Esophagus mucosa (tissue), 1 donor: ENCODE measurements around the gene ZBTB40. TPM values are rescaled to one million over a fixed set of nuclear protein-coding genes. Genes with fewer than 3 reads are reported as not detected.

ENCODE experiments used
- ATAC-seq: fragments of 200-7000 bp; cut with Tn5 transposase; one replicate; pipeline ENCODE4 v1.9.1; 2020
- total RNA-seq: library from RNA; stranded (reverse); gene quantifications from one replicate; pipeline ENCODE4 v1.2.4, GENCODE V29; 2023
- donor health status: DM: yes; HTN: yes; CAD: no.

Gene ZBTB40
- total RNA-seq, 1 donor from 2014 or later, result 6.4 TPM

DNA sequence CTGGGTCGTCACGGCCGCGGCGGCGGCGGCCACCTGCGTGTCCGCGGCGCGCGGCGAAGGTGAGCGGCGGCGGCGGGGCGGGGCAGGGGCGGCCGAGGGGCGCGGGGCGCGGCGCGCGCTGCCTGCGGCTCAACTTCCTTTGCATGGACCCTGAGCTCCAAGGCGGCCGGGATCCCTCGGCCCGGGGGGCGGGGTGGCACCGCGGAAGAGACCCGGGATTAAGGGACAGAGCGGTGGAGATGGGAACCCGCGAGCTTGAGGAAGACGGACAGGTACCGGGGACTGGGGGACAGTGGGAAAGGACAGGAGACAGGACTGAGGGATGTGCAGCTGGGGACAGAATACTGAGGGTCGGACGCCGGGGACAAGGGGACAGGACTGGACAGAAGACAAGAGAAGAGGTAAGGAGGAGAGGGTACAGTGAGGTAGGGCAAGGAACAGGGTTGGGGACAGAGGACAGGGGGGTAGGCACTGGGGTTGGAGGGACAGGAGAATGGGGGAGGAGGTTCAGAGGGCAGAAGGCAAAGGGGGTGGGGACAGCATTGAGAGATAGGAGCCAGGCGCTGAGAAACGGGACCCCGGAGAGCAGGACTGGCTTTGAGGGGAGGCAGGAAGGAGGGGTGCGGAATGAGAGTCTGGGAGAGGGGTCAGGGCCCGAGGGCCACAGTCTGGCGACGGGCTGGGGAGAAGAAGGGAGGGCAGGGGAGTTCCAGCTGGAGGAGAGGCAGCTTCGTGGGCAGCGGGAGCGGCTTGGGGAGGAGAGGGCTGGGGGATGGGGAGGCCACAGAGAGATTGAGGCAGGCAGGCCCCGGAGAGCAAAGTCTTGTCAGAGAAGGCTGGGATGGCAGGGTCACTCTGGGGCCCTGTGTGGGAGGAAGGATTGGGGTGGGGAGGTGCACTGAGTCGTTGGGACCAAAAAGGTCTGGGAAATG lies 112.3 kb downstream of the ZBTB40 start:
- no peak for ATAC-seq

- no peak for ATAC-seq
Observed at GRCh38 chr1:22566161-22566560, 114.5 kb downstream of the ZBTB40 start.

DNA sequence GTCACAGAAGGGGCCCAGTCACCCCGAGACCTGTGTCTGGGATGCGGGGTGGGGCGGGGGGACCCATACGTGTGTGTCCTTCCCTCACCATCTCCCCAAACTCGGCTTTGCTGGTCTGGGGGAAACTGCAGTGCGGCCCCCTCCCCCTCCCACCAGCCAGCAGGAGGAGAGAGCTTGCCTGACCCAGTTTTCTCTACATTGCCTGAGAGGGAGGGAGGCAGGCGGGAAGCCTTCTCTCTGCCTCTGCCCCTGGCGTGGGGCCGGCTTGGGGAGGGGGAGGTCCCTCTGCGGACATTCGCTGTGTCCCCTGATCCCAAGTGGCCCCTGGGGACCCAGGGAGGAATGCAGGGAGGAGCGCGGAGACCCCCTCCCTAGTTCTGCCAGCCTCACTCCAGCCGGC lies 115.5 kb downstream of the ZBTB40 start:
- no peak for ATAC-seq

GRCh38 chr1:22567994-22568393 lies 116.3 kb downstream of the ZBTB40 start:
- ATAC-seq, result no peak

GRCh38 chr1:22569269-22569668 lies 117.6 kb downstream of the ZBTB40 start:
- no peak for ATAC-seq

DNA sequence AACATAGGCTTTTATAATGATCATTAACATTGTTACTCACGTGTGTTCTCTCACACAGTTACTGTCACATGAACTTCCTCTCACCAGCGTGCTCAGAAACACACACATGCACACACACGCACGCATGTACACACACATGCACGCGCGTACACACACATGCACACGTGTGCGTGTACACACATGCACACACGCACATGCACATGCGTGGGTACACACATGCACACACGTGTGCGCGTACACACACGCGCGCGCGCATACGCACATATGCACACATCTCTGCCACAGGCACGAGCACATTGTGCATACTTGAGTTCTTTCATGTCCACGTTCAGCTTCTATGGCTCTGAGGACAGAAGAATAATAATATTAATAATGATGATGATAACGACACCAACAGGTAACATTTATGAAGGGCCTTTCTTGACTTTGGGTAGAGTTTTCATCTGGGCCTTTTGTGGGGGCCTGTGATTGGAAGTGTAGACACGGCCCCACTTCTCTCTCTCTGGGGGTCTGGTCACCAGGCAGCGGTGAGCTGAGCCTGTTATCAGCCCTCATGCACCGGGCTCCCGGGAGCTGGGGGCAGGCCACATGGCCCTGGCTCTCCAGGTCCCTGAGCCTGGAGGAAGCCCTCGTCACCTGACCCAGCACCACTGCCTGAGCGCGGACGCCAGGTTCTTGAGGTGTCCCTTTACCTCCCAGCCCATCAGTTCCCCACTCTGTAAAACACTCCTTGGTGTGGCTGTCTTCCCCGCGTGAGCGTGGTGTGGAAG lies 118.7 kb downstream of the ZBTB40 start:
- ATAC-seq, result no peak

DNA sequence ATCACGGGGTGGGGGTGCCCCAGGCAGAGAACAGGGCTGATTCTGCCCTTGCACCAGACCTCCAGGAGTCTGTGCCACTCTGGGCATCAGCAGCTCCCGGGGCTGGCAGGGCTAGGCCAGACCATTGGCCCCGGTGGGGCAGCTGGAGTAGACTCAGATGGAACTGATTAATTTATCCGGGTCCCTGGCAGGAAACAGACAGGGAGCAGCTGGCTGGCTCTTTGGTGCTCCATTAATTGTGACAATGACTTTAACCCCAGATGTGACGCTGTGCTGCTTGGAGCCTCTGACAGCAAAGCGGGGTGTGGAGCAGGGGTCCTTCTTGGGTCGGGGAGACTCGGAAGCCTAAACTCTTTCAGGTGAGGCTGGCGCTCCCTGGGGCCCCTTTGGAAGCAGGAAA lies 121.2 kb downstream of the ZBTB40 start:
- no peak for ATAC-seq

GRCh38 chr1:22573237-22573636 lies 121.6 kb downstream of the ZBTB40 start:
- no peak for ATAC-seq

DNA sequence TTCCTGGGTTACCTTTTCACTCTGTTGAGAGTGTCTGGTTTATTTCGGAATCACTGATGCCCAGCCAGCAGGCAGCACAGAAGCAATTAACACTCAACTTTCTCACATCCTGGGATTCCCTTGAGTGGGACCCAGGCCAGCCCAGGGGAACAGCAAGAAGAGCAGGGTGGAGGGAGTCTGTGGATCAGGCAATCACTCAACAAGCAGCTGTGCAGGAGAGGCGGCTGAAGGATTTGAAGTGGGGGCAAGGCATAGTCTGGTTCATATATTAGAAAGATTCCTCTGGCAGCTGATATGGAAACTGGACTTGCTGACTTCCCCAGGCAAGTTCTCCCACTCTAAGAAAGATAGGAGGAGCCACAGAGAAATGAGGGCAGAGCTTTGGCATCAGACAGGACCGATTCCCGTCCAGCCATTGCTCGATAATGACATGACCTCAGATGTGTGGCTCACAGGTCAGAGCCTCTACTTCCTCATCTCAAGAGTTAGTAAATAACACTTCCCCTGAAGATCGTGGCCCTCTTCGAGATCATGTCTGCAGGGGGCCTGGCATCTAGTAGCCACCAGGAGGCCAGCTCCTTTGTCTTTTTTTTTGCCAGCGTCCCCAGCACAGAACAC lies 124.0 kb downstream of the ZBTB40 start:
- ATAC-seq, result no peak

GRCh38 chr1:22576150-22576544 lies 124.5 kb downstream of the ZBTB40 start:
- no peak for ATAC-seq

- ATAC-seq, result no peak
Observed at GRCh38 chr1:22576617-22577016, 125.0 kb downstream of the ZBTB40 start.

DNA sequence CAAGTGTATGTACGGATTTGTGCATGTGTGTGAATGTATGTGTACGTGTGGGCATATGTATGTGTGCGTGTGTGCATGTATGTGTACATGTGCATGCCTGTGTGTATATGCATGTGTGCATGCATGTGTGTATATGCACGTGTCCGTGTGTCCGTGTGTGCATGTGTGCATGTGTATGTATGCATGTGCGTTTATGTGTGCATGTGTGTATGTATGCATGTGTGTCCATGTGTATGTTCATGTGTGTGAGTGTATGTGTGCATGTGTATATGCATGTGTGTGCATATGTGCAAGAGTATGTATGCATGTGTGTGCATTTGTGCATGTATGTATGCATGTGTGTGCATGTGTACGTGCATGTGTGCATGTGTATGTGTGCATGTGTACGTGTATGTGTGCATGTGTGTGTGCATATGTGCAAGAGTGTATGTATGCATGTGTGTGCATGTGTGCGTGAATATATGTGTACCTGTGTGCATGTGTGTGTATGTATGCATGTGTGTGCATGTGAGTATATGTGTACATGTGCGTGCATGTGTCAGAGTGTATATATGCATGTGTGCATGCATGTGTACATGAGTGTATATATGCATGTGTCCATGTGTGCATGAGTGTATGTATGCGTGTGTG lies 127.2 kb downstream of the ZBTB40 start:
- ATAC-seq, result no peak

- ATAC-seq, result no peak
Observed at GRCh38 chr1:22579541-22580155, 128.0 kb downstream of the ZBTB40 start.

Other genes starting within 250 kb of the ZBTB40 start
- 0.48 TPM for gene EPHA8, start 111.6 kb downstream of the ZBTB40 start, total RNA-seq
- 10.4 TPM for gene C1QA, start 184.8 kb downstream of the ZBTB40 start, total RNA-seq
- 11.7 TPM for gene C1QC, start 191.8 kb downstream of the ZBTB40 start, total RNA-seq
- 14.4 TPM for gene C1QB, start 201.4 kb downstream of the ZBTB40 start, total RNA-seq